Mesenteric fat pad (tissue), 1 donor: ENCODE measurements around the gene HOXC10. TPM values are rescaled to one million over a fixed set of nuclear protein-coding genes. Genes with fewer than 3 reads are reported as not detected.
A peak's percentile ranks its signal among the peaks of the same experiment; 100 is the strongest.

Source experiments
- DNase-seq: peaks from one replicate; pipeline ENCODE4 v3.0.0-alpha.2; 2020; ENCODE audit warnings: low spot score
- total RNA-seq: library from RNA; stranded (reverse); fragmentation: NEBNext Ultra II Directional; extraction: Animal tissue kit (Norgen Biotek cat#: 25700); gene quantifications from one replicate; pipeline ENCODE4 v1.2.1, GENCODE V29; 2021
- donor health status: DM: yes; HTN: yes; CAD: no.

Gene HOXC10
- total RNA-seq, 1 donor from 2014 or later: 0.16 TPM

- no peak for DNase-seq
Observed at GRCh38 chr12:54001283-54002187, 16.6 kb downstream of the HOXC10 start.

DNA sequence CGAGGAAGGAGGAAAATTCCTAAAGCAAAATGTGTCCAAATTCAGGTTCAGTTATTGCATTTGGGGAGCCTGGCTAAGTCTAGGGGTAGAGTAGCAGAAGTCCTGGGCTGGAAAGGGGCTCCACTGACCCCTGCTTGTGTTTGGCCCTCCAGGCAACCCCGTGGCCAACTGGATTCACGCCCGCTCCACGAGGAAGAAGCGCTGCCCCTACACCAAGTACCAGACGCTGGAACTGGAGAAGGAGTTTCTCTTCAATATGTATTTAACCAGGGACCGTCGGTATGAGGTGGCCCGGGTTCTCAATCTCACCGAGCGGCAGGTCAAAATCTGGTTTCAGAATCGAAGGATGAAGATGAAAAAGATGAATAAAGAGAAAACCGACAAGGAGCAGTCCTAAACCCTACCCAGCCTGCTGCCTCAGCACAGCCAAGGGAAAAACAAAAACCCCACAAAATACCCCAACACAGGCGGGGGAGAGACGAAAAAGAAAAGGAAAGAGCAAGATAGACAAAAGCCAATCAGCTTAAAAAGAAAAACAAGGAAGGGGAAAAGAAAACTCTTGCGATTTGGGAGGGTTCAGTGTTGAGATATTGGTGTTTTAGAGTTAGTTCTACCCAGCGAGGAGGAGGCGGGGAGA is 17.4 kb downstream of the HOXC10 start:
- DNase-seq: no peak

DNA sequence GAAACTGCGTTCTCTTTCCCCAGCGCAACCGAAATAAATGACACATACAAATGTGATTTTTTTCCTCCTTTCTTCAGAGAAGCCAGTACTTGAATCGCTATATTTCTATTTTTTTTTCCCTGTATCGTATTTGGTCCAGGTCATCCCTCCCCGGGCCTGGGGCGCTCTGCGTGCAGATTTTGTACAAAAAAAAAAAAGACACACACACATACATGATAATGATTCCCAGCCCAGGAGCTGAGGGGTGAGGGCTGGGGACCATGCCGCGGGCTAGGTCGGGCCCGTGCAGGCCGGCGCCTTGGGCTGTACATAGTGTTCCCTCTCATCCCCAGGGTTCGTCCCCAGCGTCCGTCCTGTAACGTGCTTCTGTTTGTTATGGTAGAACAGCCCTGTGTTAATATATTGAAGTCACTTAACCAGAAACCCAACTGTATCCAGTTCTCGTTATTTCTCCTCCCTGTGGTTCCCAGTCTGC is 18.0 kb downstream of the HOXC10 start:
- no peak for DNase-seq

- DNase-seq: no peak
Observed at GRCh38 chr12:54003625-54004024, 18.7 kb downstream of the HOXC10 start.

- DNase-seq: no peak
Observed at GRCh38 chr12:54004063-54004840, 19.3 kb downstream of the HOXC10 start.

- no peak for DNase-seq
Observed at GRCh38 chr12:54004841-54005530, 20.0 kb downstream of the HOXC10 start.

DNA sequence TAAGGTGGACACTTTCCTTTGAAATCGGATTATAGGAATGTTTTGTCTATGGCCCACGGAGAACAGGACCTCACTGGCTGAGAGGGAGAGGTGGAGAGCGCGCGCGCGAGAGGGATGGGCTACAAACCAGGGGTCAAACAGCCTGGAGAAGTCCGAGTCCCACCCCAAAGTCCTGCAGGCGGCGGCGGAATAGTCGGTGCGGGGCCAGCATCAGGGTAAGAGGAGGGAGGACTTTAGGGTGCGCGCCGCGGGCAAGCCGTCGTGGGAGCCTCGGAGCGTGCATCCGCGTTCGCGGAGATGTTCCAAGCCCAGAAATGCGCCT is 20.5 kb downstream of the HOXC10 start:
- DNase-seq: no peak

DNA sequence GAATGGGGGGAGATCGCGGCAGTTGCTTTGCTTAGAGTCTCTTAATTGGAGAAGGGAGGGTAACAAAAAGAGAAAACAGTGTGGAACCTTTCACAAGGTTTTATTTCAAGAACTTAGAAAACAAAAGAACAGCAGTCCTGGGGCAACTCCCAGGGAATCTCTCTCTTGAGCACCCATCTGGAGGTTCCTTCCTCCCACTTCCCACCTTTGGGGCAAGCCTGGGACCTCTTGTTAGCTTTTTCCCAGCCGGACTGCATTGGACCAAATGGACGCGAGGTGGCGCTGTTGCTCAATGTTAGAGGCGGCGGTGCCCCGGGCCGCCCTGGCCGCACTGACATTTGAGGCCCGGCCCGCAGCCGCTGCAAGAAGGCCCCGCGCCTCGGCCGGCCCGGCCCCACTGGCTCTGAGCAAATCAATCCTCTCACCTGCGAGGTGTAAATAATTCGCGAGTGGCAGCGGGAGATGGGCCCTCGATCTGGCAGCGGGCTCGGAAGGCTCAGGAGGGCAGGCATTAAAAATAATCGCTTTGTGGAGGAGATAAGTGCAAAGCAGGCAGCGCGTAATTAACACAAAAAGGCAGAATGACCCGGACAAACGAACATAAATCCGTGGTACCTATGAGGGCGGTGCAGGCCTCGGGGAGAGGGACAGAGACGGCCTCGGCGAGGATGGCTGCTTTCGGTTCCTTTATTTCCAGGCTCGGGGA is 21.1 kb downstream of the HOXC10 start:
- DNase-seq: peak; percentile 95

GRCh38 chr12:54006559-54007220 is 21.7 kb downstream of the HOXC10 start:
- no peak for DNase-seq

DNA sequence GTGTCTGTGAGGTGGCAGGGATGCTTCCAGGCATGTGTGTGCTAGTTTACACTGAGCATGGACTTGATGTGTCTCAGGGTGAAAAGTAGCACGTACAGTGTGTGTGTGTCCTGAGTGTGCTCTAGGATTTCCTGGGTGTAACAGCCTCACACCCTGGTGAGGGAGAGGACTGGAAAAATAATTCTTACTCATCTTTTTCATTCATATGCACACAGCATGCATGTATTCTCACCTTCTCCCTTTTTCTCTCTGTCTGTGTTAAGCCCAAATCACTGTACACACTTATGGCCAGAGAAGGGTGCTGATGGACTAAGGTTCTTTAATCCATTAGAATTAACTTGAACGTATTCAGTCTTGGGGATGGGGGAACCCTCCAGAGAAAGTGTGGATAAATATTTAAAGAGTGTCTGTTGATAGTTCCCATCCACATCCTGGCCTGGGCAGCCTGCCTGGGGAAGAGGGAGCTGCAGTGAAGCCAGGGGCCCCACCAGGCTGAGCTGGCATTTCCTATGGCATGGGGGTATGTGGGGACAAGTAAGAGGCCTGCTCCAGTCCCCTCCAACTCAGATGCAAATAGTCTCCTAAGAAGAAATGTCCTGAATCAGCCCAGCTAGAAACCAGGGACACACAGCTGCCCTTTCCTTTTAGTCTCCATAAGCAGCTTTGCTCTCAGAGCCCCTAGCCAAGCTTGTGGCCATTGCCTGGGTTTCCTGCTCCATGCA is 22.8 kb downstream of the HOXC10 start:
- DNase-seq: no peak

DNA sequence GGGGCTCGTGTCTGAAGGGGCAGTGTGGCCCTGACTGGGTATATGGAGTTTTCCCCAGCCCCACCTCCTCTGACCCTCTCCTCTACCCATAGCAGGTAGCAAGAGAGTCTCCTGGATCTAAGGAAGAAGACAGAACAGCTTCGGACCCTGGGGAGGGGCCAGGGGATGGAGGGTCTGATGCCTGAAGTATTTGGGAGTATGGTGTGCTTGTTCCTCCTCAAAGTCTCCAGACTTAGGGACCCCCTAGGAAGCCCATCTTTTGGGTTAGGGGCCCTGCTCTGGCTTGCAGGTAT is 23.3 kb downstream of the HOXC10 start:
- DNase-seq: no peak

DNA sequence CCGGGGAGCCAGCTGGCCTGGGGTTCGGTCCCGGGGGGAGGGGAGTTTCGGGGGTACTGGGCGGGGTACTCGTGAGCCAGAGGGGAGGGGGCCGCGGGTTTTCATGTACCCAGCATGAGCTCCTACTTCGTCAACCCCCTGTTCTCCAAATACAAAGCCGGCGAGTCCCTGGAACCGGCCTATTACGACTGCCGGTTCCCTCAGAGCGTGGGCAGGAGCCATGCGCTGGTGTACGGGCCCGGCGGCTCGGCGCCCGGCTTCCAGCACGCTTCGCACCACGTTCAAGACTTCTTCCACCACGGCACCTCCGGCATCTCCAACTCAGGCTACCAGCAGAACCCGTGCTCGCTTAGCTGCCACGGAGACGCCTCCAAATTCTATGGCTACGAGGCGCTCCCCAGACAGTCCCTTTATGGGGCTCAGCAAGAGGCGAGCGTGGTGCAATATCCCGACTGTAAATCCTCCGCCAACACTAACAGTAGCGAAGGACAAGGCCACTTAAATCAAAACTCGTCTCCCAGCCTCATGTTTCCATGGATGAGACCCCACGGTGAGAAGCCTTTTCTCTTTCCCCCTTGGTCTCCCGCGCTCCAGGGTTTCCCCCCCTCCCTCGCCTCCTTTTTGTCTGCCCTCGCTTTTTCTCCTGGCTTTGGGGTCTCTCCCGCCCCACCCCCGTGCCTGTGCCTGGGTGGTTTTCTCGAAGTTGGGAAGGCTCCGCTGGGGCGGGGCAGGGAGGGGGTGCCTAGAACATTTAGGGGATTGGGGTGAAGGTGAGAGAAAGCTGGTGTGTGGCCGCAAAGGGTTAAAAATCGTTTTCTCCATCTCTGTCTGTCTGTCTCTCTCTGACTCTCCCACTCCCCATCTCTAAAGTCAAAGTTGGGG is 24.5 kb downstream of the HOXC10 start:
- DNase-seq: no peak

DNA sequence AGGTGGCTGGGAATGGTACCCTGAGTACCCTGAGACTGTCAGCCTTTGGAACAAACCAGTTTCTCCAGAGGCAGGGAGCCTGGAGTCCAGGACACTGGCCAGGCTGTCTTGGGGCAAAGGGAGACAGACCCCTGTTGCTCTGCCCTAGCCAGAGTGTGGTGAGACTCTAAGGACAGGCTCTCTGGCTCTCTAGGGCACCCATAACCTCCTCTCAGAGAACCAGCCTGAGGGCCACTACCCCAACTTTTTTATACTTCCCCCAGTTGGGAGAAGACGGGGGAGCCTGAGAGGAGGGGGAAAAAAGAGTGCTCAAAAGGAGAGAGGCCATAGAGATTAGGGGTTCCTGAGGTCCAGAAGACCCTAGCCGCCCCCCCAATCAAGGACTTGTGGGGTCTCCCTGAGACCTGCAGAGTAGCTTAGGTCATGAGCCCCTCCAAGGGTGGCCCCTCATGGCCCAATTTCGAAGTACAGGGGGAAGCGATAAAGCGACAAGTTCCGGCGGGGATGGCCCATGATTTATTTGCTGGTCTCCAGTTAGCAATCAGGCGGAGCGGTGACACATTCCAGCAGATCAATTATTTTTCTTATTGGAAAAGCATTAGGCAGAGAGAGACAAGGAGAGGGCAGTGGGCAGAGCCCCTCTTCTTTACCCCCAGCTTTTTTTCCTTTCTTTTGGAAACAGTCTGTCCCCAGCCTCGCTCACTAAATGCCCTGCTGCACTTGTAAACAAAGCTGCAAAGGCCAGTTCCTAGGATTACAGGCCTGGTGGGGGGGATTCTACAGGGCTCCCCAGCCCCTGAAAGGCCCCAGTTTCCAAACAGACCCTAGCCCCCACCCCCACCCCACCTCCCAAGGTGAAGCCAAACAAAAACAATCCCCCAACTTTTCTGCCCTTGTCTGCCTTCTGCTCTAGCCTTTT is 25.4 kb downstream of the HOXC10 start:
- no peak for DNase-seq

DNA sequence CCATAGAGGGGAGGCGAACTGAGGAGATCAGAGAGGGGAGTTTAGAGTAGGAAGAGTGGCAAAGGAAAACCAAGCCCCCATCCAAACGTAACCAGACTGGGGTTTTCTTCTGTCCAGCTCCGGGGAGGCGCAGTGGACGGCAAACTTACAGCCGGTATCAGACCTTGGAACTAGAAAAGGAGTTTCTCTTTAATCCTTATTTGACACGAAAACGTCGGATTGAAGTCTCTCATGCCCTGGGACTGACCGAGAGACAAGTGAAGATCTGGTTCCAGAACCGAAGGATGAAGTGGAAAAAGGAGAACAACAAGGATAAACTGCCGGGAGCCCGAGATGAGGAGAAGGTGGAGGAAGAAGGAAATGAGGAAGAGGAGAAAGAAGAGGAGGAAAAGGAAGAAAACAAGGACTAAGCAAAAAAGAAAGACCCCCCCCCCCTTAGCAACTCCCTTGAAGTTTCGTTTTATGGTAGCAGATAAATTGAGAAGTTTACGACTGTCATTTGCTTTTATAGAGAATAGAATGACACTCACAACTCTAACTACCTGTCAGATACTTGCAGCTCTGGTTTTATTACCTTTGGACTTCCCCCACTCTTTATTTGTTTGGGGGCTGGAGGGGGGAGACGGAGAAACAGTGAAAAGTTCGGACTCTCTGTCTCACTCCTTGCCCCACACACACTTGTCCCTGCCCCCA is 26.2 kb downstream of the HOXC10 start:
- DNase-seq: no peak

DNA sequence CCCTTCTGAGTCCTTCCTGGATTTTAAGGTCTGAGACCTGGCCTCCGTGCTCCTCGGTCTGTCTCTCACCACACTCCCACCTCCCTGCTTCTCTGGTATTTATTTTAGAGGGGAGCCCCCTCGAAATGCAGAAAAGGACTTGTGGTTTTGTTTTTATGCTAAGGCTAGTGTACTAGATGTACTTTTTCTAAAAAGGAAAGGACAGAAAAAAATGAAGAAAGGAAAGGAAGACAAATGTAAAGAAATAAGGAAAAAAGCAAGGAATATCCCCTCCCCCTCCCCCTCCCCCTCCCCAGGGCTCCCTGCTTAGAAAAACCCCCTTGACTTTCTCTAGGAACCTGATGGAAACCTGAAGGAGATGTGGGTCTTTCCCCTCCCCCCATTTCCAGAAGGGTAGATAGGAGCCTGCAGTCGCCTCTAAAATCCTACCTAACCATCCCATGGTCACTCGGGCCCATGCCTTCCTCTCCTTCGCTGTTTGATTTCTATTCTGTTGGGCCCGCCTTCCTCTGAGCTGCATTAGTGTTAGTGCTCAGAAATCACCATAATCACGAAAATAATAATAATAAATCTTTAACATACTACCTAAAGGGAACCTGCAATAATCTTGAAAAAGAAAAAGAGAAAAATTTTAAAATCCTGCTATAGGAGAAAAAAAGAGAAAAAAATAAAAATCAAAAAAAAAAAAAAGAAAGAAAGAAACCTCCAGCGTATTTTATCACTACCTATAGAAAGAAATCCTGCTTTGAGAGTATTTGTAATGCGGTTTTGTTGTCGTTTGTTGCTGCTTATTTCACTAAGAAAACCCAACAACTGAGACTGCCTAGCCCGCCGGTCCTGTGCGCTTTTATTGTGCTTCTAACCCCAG is 27.0 kb downstream of the HOXC10 start:
- DNase-seq: no peak
